ENCODE results near the gene ACTN4.
"Not testable (repeated sequence)": the region's sequence is repeated elsewhere in the genome, so short reads cannot be mapped to it uniquely, and the experiment has no call there.

ACTN4 gene

GRCh38 chr19:38629568-38629967 is 17.9 kb upstream of the ACTN4 start:
- no peak for DNase-seq (ENCODE audit: low spot score)
- Histone ChIP-seq H3K4me3 (no peak overlapping the region), H3K27ac (no peak overlapping the region)
- no peak for TF ChIP-seq CTCF (IDR thresholded peaks at IDR 0.05)

- not testable (repeated sequence) for DNase-seq (ENCODE audit: low spot score); H3K4me3 ChIP-seq; H3K27ac ChIP-seq
Observed at GRCh38 chr19:38631301-38631700, 16.1 kb upstream of the ACTN4 start.

- H3K4me3 ChIP-seq; DNase-seq (ENCODE audit: low spot score); H3K27ac ChIP-seq: not testable (repeated sequence)
Observed at GRCh38 chr19:38631811-38632475, 15.5 kb upstream of the ACTN4 start.

- no peak for DNase-seq (ENCODE audit: low spot score)
Observed at GRCh38 chr19:38632476-38633213, 14.8 kb upstream of the ACTN4 start.

GRCh38 chr19:38634757-38635482 is 12.5 kb upstream of the ACTN4 start:
- Histone ChIP-seq H3K4me3 (no peak overlapping the region), H3K27ac (peak overlapping the region in 1 of 2 donors; percentile 56)
- DNase-seq (ENCODE audit: low spot score): no peak
- peak; percentile 84 for TF ChIP-seq CTCF (IDR thresholded peaks at IDR 0.05)

More at GRCh38 chr19:38632476-38633213, 14.8 kb upstream of the ACTN4 start:
- H3K4me3 ChIP-seq: no peak overlapping the region
- no peak for TF ChIP-seq CTCF (IDR thresholded peaks at IDR 0.05)
- no peak overlapping the region for H3K27ac ChIP-seq

GRCh38 chr19:38635483-38636399 is 11.7 kb upstream of the ACTN4 start:
- H3K27ac ChIP-seq: no peak overlapping the region
- DNase-seq (ENCODE audit: low spot score): no peak
- H3K4me3 ChIP-seq: no peak overlapping the region
- TF ChIP-seq CTCF (IDR thresholded peaks at IDR 0.05): no peak

GRCh38 chr19:38638461-38638860 is 9.0 kb upstream of the ACTN4 start:
- no peak for TF ChIP-seq CTCF (IDR thresholded peaks at IDR 0.05)
- H3K4me3 ChIP-seq: no peak overlapping the region
- DNase-seq (ENCODE audit: low spot score): no peak
- no peak overlapping the region for H3K27ac ChIP-seq
